K562 (cell line): ENCODE data around the gene FITM1. TPM values are rescaled to one million over a fixed set of nuclear protein-coding genes. Genes with fewer than 3 reads are reported as not detected.

ENCODE experiments used
- ATAC-seq: fragments of 200-7000 bp; cut with Tn5 transposase; 3 replicates; pipeline ENCODE4 v1.9.1; 2020; ENCODE audit warnings: moderate library complexity
- BruUV-seq: library from RNA; stranded (reverse); fragments of 400-500 nt; replicated peaks from 2 replicates; lab custom pipeline; 2021; lab: Mats Ljungman, UMichigan
- CTCF ChIA-PET: fragments of 300-600 bp; formaldehyde crosslinking; extraction: SDS; loops from one replicate; lab custom pipeline; 2021; ENCODE audit warnings: low intra/inter-chr PET ratio; lab: Yijun Ruan, JAX
- POLR2A ChIA-PET: fragments of 300-600, 350-650 bp; sonication (Branson Sonifier 250); formaldehyde crosslinking; extraction: SDS; loops from one replicate; lab custom pipeline; 2021; ENCODE audit warnings: antibody characterized with exemption, inconsistent platforms; lab: Yijun Ruan, JAX
- DNase-seq, 4 experiments: peaks; one replicate each; pipeline versions ENCODE4 v3.0.0 to v3.0.0-alpha.2; 2011 to 2018; ENCODE audit warnings: low spot score in 3 of 4, mixed read lengths in 3 of 4; ENCODE audit errors: extremely low read depth in 1 of 4
- FAIRE-seq: peaks from 2 replicates; lab custom pipeline; 2011; peaks lifted over from hg19 to GRCh38; lab: Jason Lieb, UNC
- H2AFZ ChIP-seq: 2 replicates; pipeline ENCODE4 v1.6.0; 2011; ENCODE audit warnings: low read depth, low read length, control low read depth, inconsistent platforms
- H3K27ac ChIP-seq: fragments of 200-600 bp; 3 replicates; pipeline ENCODE4 v1.8.0; 2011; ENCODE audit warnings: low read depth, mild to moderate bottlenecking, control low read depth, inconsistent platforms, low read length, moderate library complexity, mixed read lengths; ENCODE audit errors: extremely low read depth
- H3K27me3 ChIP-seq, 2 experiments: fragments of 300-600 bp in 1 of 2; 2 replicates in 1 of 2; 3 replicates in 1 of 2; pipeline versions ENCODE4 v1.6.0 to v1.8.0; 2011; ENCODE audit warnings: inconsistent platforms in 2 of 2, low read length in 2 of 2, mild to moderate bottlenecking in 1 of 2, mixed read lengths in 1 of 2, moderate library complexity in 1 of 2; ENCODE audit not compliant: control insufficient read depth in 2 of 2, insufficient read depth in 2 of 2
- H3K36me3 ChIP-seq: fragments of 300-600 bp; 3 replicates; pipeline ENCODE4 v1.8.0; 2011; ENCODE audit warnings: mild to moderate bottlenecking, low read length, inconsistent platforms; ENCODE audit not compliant: control insufficient read depth, insufficient read depth
- H3K4me1 ChIP-seq, 2 experiments: fragments of 200-600 bp in 1 of 2; replicated peaks in 1 of 2; 2 replicates in 1 of 2; 3 replicates in 1 of 2; pipeline versions ENCODE4 v1.5.1 to v1.8.0; 2011; ENCODE audit warnings: inconsistent platforms in 2 of 2, low read length in 2 of 2, mild to moderate bottlenecking in 1 of 2, mixed read lengths in 1 of 2, moderate library complexity in 1 of 2; ENCODE audit not compliant: control insufficient read depth in 2 of 2, insufficient read depth in 2 of 2
- H3K4me2 ChIP-seq: 2 replicates; pipeline ENCODE4 v1.6.1; 2011; ENCODE audit warnings: low read length, control low read depth, inconsistent platforms, mixed read lengths; ENCODE audit not compliant: insufficient read depth
- H3K4me3 ChIP-seq: fragments of 200-600 bp; sonication (generic), shearing (Covaris generic); 2 replicates; pipeline ENCODE4 v1.5.1; 2016; ENCODE audit warnings: control low read depth, inconsistent platforms
- H3K79me2 ChIP-seq: fragments of 200-600 bp; 3 replicates; pipeline ENCODE4 v1.8.0; 2011; ENCODE audit warnings: low read length, inconsistent platforms; ENCODE audit not compliant: control insufficient read depth, insufficient read depth
- H3K9ac ChIP-seq, 2 experiments: 2 replicates each; pipeline versions ENCODE4 v1.6.0 to v1.6.1; 2011; ENCODE audit warnings: low read depth in 2 of 2, low read length in 2 of 2, control low read depth in 1 of 2, inconsistent platforms in 1 of 2, mild to moderate bottlenecking in 1 of 2, mixed read lengths in 1 of 2; ENCODE audit not compliant: insufficient read depth in 1 of 2
- H3K9me1 ChIP-seq: one replicate; pipeline ENCODE4 v1.6.0; 2011; ENCODE audit warnings: inconsistent platforms, mild to moderate bottlenecking, low read length, moderate library complexity; ENCODE audit not compliant: control insufficient read depth, insufficient read depth
- H3K9me3 ChIP-seq: replicated peaks from 2 replicates; pipeline ENCODE4 v1.5.1; 2011; ENCODE audit warnings: low read depth, low read length, inconsistent platforms; ENCODE audit not compliant: control insufficient read depth, insufficient read depth
- H4K20me1 ChIP-seq: replicated peaks from 2 replicates; pipeline ENCODE4 v1.6.1; 2011; ENCODE audit warnings: low read length, inconsistent platforms, mixed read lengths; ENCODE audit not compliant: control insufficient read depth, insufficient read depth
- ATF6 ChIP-seq: sonication (generic); formaldehyde crosslinking; IDR thresholded peaks from 2 replicates; pipeline ENCODE4 v1.4.0; 2020; ENCODE audit warnings: mild to moderate bottlenecking, missing genetic modification reagents
- EZH2 ChIP-seq: IDR thresholded peaks from 2 replicates; pipeline ENCODE4 v1.6.1; 2012; ENCODE audit warnings: low read depth, mild to moderate bottlenecking, inconsistent platforms, low read length, borderline replicate concordance
- MCM2 ChIP-seq: fragments of 450-650 bp; IDR thresholded peaks from 2 replicates; pipeline ENCODE4 v1.6.1; 2017; ENCODE audit warnings: low read depth, mild to moderate bottlenecking
- PHF8 ChIP-seq: fragments of 200-600 bp; sonication (generic); IDR thresholded peaks from 2 replicates; pipeline ENCODE4 v1.6.1; 2012; ENCODE audit warnings: mixed run types, mild to moderate bottlenecking, inconsistent platforms, low read length, moderate library complexity, borderline replicate concordance
- PKNOX1 ChIP-seq: fragments of 450-650 bp; IDR thresholded peaks from 2 replicates; pipeline ENCODE4 v1.6.1; 2016
- SREBF1 ChIP-seq: fragments of 150-350 bp; IDR thresholded peaks from 2 replicates; pipeline ENCODE4 v1.6.1; 2014; ENCODE audit warnings: antibody characterized with exemption, low read depth, low read length, borderline replicate concordance
- TCF7 ChIP-seq: sonication (generic); IDR thresholded peaks from 2 replicates; pipeline ENCODE4 v1.6.1; 2016; ENCODE audit warnings: antibody characterized with exemption, borderline replicate concordance
- TFE3 ChIP-seq: fragments of 450-650 bp; formaldehyde crosslinking; IDR thresholded peaks from 2 replicates; pipeline ENCODE4 v1.4.0; 2020; ENCODE audit warnings: mild to moderate bottlenecking, mixed read lengths
- ZNF24 ChIP-seq: fragments of 450-650 bp; IDR thresholded peaks from 2 replicates; pipeline ENCODE4 v1.6.1; 2016
- WGBS: fragments of 100-300 bp; shearing (Covaris generic); methylation state at CpG from one replicate; pipeline ENCODE4 v1.1.6; 2016; ENCODE audit warnings: low coverage, mixed read lengths; ENCODE audit not compliant: insufficient coverage; ENCODE audit errors: missing lambda C conversion rate; 5-methylcytosine and 5-hydroxymethylcytosine counted together
- in situ Hi-C: fragments of 300-500 bp; cut with MboI; formaldehyde crosslinking; loops from 4 replicates; pipeline ENCODE4 v1.15.0; 2018; ENCODE audit warnings: inconsistent platforms, mixed read lengths
- intact Hi-C: fragments of 100-400 bp; cut with micrococcal nuclease; formaldehyde crosslinking; loops from 2 replicates; pipeline ENCODE4 v1.14.2; 2022
- polyA plus RNA-seq, 8 experiments: library from polyadenylated mRNA; depleted of rRNA in 4 of 8; stranded (reverse) in 5 of 8; unstranded in 3 of 8; fragments of >200 nt; fragmentation: Nextera tagmentation in 2 of 8; fragmentation: Illumina TruSeq in 1 of 8; extraction: Ambion mirVana in 2 of 8; extraction: Trizol in 1 of 8; gene quantifications; 2 replicates each; pipeline versions ENCODE4 v1.2.1 to v1.2.3, GENCODE V29; 2011 to 2014; ENCODE audit warnings: inconsistent platforms in 1 of 8, missing spikeins in 1 of 8
- total RNA-seq, 7 experiments: library from RNA; depleted of rRNA in 6 of 7; stranded (reverse); fragments of >200 nt in 6 of 7; fragmentation: Illumina TruSeq in 2 of 7; extraction: Trizol in 2 of 7; gene quantifications; 2 replicates each; pipeline versions ENCODE4 v1.2.1 to v1.2.3, GENCODE V29; 2011 to 2021; ENCODE audit warnings: low replicate concordance in 1 of 7

The FITM1 gene
- total and polyA plus RNA-seq, 9 of the 15 experiments (the other 6 are each of a cell fraction or from before 2014, with no cell fraction given): 0.09 to 0.20 TPM; not detected in 7

- TF ChIP-seq PKNOX1 (peak; percentile 95), PHF8 (peak; percentile 67; the same call in 1 of the 2 replicates), EZH2 (no peak), TCF7 (no peak)
Measured at GRCh38 chr14:24141097-24141880, 10.8 kb downstream of the FITM1 start, which contains the start of gene EMC9 (continued).

- H3K27ac ChIP-seq: no peak overlapping the region
- BruUV-seq: no TSS peak
- H3K9ac ChIP-seq: no peak overlapping the region; a peak in 1 of 4 replicates
- CTCF ChIA-PET: no interaction called here
- peaks cover 52% of the 10 kb centered on the region for H3K79me2 ChIP-seq
- POLR2A ChIA-PET: no interaction called here
- in situ Hi-C loops (no loop called here), intact Hi-C loops (loop anchor here (10.0 kb wide), 1 partner anchor 49 kb away; the partner anchor contains the start of gene PCK2)
- peaks cover 32 to 47% of the 10 kb centered on the region in 2 experiments; a peak in 4 of 5 replicates for H3K4me1 ChIP-seq
- H4K20me1 ChIP-seq: no peaks in the 10 kb centered on the region; the same call in 1 of the 2 replicates
- no peaks in the 10 kb centered on the region for H3K27me3 ChIP-seq
- H3K36me3 ChIP-seq: peaks cover 39% of the 10 kb centered on the region; the same call in 2 of the 3 replicates
- TF ChIP-seq MCM2: no peak
- no peak for TF ChIP-seq ATF6 (CRISPR knock-in tag)
- TF ChIP-seq ZNF24: no peak
- no peak for TF ChIP-seq TFE3 (CRISPR knock-in tag)
- TF ChIP-seq SREBF1: no peak
- H3K4me2 ChIP-seq: no peak overlapping the region
- H3K9me1 ChIP-seq: peaks cover 5% of the 10 kb centered on the region
- ATAC-seq: no peak
- WGBS: 24% methylated on average over 2 of the region's 2 CpGs
- no peak for DNase-seq
- no peaks in the 10 kb centered on the region for H3K9me3 ChIP-seq
- H2AFZ ChIP-seq: no peak overlapping the region
- no peak for FAIRE-seq
- no peak overlapping the region for H3K4me3 ChIP-seq
Measured at GRCh38 chr14:24143511-24143910, 13.1 kb downstream of the FITM1 start.
